Activated T-helper 9 cell treated with anti-CD3 and anti-CD28 coated beads, Interleukin-2, amount 50 U/mL, for 16 hours (primary cell): Measurements from ENCODE around the gene PRELID2.
"Not testable (repeated sequence)": the region's sequence is repeated elsewhere in the genome, so short reads cannot be mapped to it uniquely, and the experiment has no call there.

Experiments used
- DNase-seq: peaks from one replicate; pipeline ENCODE4 v3.0.0-alpha.2; 2020; ENCODE audit warnings: low read depth

The PRELID2 gene

DNA sequence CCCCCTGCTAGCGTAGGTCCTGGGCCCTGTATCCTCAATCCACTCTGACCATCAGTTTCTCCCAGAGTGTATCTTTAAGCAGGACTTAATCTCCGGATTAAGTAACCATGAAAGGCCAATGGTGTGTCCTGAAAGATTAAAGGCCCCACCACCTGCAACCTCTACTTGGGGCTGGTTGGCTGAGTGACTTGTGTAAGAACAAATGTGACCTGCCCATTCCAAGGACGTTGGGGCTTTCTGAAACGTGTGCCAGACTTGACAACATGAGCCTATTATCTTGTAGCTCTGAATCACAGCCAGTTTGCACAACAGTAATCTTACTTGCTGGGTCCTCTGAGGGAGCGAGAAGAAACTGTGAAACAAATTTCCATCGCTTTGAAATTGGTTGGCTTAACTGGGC is 3.1 kb upstream of the PRELID2 start:
- no peak for DNase-seq

DNA sequence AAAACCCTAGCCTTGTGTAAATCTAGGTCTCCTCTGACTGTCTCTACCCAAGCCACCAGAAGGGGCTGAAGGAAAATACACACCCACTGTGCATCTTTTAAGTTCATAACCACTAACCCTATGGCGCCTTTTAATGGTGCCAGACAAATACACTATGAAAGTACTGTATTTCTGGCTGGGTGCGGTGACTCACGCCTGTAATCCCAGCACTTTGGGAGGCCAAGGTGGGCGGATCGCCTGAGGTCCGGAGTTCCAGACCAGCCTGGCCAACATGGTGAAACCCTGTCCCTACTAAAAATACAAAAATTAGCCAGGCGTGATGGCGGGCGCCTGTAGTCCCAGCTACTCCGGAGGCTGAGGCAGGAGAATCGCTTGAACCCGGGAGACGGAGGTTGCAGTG is 1.1 kb upstream of the PRELID2 start:
- DNase-seq, result not testable (repeated sequence)

DNA sequence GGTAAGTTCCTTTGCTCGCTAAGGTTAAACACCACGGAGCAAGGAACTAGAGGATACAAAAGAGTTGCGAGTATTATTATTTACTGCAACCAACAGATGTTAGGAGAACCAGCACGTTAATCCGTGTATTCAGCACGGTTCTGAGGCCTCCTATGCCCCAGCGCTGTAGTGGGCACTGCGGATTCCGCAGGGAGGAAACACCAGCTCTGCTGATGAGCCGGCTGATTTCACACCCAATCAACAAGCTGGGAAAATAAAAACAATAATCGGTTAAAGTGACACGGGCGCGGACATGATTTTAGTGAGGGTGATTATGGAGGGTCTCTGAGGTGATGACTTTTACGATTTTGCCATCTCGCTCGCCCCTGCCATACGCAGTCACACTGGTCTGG is 702 bp upstream of the PRELID2 start:
- DNase-seq, result no peak

DNA sequence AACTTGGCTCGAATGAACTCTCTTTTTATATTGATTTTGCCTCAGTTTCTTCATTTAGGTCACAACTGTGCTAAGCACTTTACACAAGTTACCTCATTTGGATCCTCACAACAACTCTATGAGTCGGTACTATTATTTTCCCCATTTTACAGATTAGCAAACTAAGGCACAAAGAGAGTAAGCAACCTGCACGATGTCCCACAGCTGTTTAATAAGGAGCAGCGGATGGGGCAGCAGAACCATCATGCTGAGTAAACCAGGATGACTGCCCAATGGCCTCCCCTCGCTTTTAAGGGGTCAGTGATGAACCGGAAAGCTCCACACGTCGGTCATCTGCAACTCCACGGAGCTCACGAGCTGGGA is 607 bp downstream of the PRELID2 start:
- no peak for DNase-seq

DNA sequence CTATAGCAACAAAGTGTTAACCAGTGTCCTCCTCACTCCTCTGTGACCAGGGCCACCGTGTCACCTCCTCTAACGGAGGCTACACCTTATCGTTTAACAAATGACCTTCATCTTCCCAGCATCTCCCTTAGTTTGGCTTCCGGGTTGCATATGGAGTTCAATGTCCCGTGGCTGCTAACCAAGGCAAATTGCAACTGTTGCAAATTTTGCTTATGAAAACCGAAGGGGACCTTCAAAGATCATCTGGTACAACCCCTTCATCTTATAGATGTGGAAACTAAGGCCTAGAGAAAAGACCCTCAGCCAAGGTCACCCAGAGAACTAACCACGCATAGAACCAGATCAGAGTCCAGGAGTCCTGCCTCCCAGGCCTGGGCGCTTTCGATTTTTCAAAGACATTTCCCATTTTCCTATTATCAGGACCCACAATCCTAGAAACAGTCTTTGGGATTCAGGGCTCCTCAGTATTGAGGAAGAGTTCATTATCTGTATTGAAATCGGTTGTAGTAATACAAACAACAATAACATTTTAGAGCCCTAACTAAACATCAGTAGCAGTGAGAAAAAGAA is 1.4 kb downstream of the PRELID2 start:
- DNase-seq, result no peak

DNA sequence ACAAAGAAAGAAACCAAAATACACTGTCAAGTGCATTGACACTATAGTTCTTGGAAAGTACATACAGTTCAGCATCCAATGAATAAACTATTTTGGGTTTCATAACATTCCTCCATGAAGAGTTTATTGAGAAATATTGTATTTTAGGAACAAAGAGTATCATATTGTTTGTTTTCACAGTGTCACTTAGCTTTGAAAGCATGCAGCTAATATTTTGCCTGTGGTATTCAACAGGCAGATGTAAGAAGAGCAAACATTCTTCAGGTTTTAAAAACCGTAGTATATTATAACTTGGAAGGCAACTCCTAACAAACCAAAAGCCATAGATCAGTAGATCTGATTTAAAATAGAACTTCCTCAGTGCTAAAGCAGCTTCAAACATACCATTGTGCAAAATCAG is 4.5 kb downstream of the PRELID2 start:
- no peak for DNase-seq

DNA sequence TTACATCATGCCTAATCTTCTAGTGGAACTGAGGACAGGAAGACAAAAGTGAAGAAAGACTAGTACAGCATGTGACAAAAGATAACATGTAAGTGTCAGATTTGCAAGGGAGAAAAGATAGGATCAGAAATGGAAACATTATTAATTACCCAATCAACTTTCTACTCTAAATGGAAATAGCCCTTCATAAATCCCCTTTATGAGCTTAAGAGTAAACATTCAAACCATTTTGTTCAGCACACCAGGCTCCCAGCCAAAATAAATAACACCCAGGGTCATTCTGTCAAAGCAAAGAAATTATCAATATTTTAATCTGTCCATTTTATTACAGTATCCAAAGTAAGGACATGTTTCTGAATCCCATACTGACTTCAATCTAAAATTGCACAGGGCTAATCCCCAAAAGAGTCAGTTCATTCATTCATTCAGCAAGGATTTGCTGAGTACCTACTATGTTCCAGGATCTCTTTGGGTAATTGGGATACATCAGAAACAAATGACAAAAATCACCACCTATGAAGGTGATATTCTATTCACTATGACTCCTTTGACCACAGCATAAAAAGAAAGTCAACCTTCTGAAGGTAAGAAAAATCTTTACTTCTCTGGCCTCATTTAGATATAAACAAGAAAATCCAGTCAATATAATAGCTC is 5.3 kb downstream of the PRELID2 start:
- DNase-seq, result no peak

DNA sequence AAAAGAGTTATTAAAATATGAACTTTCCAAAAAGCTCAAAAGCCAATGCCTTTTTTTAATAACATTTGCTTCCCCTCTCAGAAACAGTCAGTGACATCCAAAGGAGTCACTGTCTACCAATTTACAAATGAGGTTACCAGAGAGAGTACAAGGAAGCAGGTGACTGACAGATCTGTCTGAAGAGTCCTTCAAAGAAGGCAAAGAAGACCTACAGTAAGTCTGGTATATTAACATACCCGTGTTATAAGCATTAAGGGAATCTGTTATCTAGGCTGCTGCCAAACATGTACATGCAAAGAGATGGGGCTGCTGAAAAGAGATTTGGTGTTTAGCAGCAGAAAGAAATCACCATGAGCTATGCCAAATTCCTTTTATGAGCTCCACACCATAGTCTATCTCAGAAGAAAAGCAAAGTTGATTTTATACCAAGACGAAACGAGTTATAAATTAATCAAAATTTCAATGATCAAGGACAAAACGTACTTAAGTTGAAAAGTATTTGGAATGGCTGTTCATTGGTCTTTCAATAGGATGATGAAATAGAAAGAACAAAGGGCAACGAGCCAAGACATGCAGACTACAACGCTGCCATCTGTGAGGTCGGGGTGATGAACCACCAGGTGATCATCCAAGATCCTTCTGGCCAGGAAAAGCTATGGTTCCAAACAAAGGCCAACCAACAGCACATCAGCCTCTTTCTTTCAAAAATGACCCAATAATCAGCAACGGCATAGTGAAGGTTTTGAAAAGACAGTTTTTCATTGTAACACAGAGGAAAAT is 8.1 kb downstream of the PRELID2 start:
- no peak for DNase-seq

DNA sequence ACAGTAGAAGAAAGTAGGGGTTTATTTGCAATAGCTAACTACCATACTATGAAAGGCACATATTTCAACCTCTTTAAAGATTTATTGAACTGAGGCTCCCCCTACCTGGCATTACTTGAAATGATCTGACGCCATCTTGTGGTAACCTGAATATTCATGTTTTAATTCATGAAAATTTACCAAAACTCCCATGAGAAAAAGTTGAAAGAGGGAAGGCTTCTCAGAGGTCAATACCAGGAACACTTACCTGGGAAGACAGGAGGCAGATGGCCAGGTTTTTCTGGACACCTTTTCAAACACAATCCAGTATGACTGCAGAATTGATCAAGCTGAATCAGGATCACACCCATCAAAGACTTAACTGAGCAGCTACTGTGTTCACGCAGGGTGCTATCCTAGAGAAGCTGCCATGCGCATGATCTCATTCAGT is 9.4 kb downstream of the PRELID2 start:
- no peak for DNase-seq

DNA sequence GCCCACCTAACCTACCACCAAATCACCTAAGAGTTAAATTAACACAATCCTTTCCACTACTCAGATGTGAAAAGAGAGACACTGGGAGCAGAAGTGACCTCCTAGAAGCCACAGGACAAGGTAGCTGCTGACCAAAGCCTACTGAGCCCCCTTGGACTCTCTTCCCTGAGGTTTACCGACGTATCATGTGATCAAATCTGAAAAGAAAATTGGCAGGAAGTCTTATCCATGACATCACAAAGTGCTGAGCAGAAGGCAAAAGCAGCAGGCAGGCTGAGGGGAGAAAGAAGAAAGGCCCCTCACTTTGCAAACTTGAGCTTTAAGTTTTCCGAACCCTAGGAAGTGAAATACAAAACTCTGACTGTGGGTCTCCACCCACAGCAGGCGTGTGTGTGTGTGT is 11.1 kb downstream of the PRELID2 start:
- DNase-seq, result no peak

DNA sequence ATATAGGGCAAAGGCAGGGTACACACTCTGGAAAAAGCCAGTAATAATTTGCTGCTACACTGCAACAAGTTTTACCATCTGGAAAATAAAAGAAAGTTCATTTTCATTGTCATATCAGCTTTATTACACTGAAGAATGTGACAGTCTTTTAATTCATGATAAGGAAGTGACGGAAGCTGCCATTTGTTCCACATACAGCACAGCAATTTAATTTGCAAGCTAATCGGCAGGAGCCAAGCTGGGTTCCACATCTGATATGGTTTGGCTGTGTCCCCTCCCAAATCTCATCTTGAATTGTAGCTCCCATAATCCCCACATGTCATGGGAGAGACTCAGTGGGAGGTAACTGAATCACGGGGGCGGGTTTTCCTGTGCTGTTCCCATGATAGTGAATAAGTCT is 16.5 kb downstream of the PRELID2 start:
- no peak for DNase-seq

DNA sequence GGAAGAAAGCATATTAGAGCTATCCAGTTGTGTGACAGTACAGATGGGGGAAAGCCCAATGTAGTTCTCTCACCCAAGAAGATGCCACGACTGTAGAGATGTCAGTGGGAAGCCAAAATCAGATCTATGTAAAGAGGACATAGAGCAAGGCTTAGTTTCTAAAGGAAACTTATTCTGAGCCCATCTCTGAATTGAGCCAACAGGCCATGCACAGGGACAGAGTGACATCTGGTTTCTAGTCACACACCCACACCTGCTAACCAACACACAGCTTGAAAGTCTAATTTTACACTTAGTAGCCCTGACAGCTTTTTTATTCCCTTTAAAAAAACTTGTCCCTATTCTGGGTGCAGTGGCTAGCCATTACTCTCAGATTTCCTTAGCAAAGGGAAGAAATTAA is 22.3 kb downstream of the PRELID2 start:
- no peak for DNase-seq

DNA sequence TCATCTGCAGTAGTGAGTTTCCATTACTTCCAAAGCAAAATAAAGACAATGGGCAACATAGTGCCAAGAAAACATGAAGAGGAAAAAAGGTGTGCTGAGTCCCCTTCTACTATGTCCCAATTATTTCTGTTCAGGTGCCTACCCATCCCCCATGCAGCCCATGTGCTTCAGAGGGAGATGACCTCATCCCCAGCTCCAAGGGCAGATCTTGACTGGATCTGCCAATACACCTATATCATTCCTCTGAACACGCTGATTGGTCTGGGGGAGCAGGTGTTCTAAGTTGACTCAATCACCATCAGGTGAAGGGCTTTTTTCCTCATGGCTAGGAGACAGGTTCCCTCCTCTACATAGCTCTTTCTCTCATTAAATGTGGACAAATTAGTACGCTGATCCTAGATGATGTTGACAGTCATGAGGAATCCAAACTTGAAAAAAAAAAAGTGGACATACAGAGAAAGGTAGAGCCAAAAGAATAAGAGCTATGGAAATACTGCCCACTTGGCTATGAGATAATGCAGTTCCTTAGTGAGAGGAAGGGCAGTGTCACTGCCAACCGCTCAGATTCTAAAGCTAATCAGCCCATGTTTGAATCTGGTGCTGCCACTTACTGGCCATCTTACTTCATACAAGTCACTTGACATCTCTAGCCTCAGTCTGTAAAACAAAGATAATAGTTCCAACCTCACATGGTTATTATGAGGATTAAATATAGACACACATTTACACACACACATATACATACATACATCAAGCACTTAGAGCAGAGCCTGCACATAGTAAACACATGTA is 23.1 kb downstream of the PRELID2 start:
- no peak for DNase-seq

DNA sequence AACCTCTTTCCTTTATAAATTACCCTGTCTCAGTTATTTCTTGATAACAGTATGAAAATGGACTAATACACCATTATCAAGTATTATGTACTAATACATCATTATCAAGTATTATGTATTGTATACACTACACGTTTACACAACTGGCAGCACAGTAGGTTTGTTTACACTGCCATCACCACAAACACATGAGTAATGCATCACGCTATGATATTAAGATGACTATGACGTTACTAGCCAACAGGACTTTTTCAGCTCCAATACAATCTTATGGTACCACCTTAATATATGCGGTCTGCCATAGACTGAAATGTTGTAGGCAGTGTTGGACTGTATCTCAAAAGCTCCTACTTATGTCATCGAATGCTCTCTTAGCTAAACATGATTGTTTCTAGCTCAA is 28.2 kb downstream of the PRELID2 start:
- no peak for DNase-seq

DNA sequence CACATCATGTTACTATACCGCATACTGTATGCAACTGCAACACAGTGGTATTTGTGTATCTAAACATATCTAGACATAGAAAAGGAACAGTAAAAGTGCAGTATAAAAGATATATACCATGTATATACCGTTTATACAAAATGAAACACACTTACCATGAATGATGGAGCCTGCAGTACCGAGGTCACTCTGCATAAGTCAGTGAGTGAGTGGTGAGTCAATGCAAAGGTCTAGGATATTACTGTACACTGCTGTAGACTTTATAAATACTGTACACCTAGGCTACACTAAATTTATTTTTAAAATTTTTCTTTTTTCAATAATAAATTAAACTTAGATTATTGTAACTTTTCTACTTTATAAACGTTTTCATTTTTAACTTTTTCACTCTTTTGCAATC is 29.3 kb downstream of the PRELID2 start:
- DNase-seq, result no peak

DNA sequence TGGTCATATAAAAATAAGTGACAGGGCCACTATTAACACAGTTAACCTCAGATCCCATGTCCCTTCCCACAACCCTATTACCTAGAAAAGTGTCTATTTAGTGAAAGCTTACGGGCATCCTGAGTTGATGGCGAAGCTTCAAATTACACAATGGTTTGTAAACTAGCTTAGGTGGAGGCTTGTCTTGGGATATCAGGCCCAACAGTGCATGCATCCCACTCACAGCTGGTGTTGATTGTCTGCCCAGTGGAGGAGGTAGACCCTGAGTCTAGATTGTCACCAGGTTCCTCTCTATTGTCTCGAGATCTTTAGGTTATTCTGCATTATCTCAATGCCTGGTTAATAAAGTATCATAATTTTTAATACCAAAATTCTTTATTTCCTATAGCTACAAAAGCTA is 30.4 kb downstream of the PRELID2 start:
- DNase-seq, result no peak

DNA sequence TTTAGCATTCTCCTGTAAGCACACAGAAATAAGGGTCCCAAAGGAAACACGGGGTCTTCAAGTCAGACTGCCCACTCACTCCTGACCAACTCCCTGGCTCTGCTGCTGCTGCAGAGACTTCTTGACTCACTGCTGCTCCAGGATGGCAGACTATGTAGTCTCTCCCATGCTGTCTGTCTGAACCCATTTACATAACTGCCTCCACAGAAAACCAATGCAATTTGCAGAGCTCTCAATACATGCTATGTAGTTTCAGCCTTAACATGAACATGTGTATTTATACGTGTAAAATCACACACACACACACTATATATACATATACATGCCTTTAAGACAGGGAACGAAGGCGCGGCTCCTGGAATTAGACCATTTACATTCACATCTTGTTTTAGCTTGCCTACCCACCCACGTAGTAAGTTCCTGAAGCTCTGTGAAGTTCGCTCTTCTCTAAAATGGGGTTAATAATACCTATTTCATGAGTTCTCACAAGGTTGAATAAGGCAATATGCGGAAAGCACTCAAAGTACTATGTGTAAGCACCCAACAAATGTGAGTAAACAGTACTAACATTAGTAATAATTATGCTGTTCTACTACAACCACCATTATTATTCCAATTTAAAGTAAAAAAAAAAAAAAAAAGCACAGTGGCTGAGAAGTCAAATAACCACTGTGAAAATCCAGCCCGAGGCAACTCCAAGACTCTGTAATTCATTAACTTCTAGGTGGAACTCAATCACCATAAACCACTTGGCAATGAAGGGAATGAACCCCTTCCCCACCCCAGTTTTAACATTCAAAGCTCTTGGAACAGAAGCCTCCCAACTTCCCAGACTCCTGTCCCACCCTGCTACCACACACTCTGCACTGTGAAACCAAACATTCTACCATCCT is 31.8 kb downstream of the PRELID2 start:
- DNase-seq, result no peak

DNA sequence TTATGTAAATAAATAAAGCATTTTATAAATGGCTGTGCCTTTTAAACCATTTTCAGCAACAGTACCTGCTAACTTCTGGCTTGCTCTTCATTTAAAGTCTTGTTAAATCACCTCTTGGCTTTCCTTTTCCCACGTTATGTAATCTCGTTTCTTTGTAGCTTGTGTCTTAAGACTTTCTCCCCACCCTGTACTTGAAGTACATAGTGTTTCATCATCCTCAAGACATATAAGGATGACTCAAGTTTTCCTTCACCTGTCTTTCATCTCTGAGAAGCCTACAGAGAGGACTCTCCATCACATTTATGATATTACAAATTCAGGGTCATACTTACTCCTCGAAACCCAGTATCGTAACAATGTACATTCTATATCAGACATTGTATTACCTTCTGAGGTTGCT is 33.9 kb downstream of the PRELID2 start:
- DNase-seq, result no peak

DNA sequence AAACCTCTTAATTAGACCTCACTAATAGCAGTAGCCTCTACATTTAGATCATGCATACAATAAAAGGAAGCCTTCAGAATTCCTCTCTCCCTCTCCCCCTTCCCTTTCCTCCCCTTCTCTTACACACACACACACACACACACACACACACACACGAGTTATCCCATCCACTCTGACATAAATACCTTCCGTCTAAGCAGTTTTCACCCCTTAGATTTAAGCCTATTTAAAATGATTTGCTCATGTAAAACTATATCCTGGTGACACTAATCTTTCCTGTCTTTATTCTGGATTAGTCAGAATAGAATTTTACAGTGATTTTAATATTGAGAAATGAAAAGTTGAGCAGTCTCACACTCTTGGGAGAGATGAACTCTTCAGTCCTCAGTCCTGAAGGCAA is 35.0 kb downstream of the PRELID2 start:
- DNase-seq, result no peak

DNA sequence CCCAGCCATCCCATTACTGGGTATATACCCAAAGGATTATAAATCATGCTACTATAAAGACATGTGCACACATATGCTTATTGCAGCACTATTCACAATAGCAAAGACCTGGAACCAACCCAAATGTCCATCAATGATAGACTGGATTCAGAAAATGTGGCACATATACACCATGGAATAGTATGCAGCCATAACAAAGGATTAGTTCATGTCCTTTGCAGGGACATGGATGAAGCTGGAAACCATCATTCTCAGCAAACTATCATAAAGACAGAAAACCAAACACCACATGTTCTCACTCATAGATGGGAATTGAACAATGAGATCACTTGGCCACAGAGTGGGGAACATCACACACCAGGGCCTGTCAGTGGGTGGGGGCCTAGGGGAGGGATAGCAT is 36.6 kb downstream of the PRELID2 start:
- not testable (repeated sequence) for DNase-seq

DNA sequence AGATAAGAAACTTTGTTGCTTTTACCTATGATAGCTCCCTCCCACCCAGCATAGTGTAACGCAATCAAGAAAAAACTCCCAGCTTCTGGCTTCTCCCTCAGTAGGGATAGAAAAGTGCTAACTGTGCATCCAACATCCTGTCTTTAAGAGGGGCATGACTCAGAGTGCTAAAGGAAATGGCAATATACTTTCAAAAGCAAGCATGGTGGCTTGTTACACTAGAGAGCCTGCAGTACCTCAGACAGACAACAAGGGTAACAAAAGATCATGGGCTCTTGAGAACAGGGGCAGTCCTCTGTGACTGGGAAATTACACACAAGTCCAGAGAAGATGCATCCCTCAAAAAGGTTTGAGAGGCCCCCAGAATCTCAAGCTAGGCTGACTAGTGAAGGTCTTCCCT is 37.8 kb downstream of the PRELID2 start:
- no peak for DNase-seq

DNA sequence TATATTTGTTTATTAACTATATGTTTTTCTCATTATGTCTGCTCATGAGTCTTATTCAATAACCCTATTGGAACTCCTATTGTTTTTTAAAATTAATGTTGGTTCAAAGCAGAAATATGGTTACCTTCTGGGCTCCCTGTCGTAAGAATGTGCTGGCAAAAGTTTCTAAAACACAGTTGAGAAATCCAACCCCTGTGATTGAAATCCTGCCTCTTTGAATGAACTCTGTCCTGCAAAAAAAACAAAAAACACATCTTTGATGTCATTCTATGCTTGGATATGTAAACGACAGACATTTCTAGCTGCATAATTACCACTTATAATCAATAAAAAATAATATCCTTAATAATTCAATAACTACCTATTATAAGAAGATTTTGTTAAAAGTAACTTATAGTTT is 38.8 kb downstream of the PRELID2 start:
- no peak for DNase-seq
